LHCN-M2 (cell line): Measurements from ENCODE around the gene ZNF580. TPM values are rescaled to one million over a fixed set of nuclear protein-coding genes. Genes with fewer than 3 reads are reported as not detected.

Experiments
- DNase-seq: peaks from one replicate; pipeline ENCODE4 v3.0.0-alpha.2; 2012; ENCODE audit warnings: low read depth
- total RNA-seq: library from RNA; depleted of rRNA; stranded (reverse); fragments of >200 nt; gene quantifications from 2 replicates; pipeline ENCODE4 v1.2.3, GENCODE V29; 2014

Gene ZNF580
- total RNA-seq, 1 experiment from 2014 or later, result 15.3 TPM

- DNase-seq, result no peak
These were observed 19.6 kb downstream of the ZNF580 start for GRCh38 chr19:55660404-55660803.

GRCh38 chr19:55660991-55661390 lies 20.2 kb downstream of the ZNF580 start:
- no peak for DNase-seq

- no peak for DNase-seq
These were observed 21.0 kb downstream of the ZNF580 start for GRCh38 chr19:55661826-55662225.

GRCh38 chr19:55663846-55664536 lies 23.2 kb downstream of the ZNF580 start:
- no peak for DNase-seq

GRCh38 chr19:55666343-55667005 lies 25.7 kb downstream of the ZNF580 start:
- no peak for DNase-seq

- no peak for DNase-seq
These were observed 26.2 kb downstream of the ZNF580 start for GRCh38 chr19:55667006-55667381.

- DNase-seq, result no peak
These were observed 26.7 kb downstream of the ZNF580 start for GRCh38 chr19:55667511-55667910.

- no peak for DNase-seq
These were observed 27.2 kb downstream of the ZNF580 start for GRCh38 chr19:55667958-55668357.

- no peak for DNase-seq
These were observed 28.0 kb downstream of the ZNF580 start for GRCh38 chr19:55668603-55669348.

- no peak for DNase-seq
These were observed 28.8 kb downstream of the ZNF580 start for GRCh38 chr19:55669418-55670279.

GRCh38 chr19:55670280-55671053 lies 29.7 kb downstream of the ZNF580 start:
- DNase-seq, result no peak

GRCh38 chr19:55671054-55671378 lies 30.2 kb downstream of the ZNF580 start:
- no peak for DNase-seq

GRCh38 chr19:55672418-55672817 lies 31.6 kb downstream of the ZNF580 start:
- peak; percentile 60 for DNase-seq

- DNase-seq, result no peak
These were observed 32.7 kb downstream of the ZNF580 start for GRCh38 chr19:55673465-55673864.

GRCh38 chr19:55673889-55674288 lies 33.1 kb downstream of the ZNF580 start:
- DNase-seq, result no peak

- no peak for DNase-seq
These were observed 33.6 kb downstream of the ZNF580 start for GRCh38 chr19:55674459-55674840.

- peak; percentile 93 for DNase-seq
These were observed 34.2 kb downstream of the ZNF580 start, which contains the start of gene EPN1 for GRCh38 chr19:55674841-55675660. EPN1 (plus strand) TSS chr19:55675226; CDS start chr19:55678628, 3,402 bp downstream.

- DNase-seq, result no peak
These were observed 35.0 kb downstream of the ZNF580 start for GRCh38 chr19:55675661-55676354.

GRCh38 chr19:55676383-55676782 lies 35.6 kb downstream of the ZNF580 start:
- peak; percentile 26 for DNase-seq
